ENCODE measurements around the gene PORCN.

PORCN gene

GRCh38 chrX:48476919-48477318 is 31.9 kb upstream of the PORCN start:
- DNase-seq (ENCODE audit: low read depth in 2 of 2) = no peak

GRCh38 chrX:48477960-48478755 is 30.6 kb upstream of the PORCN start:
- no peak for DNase-seq (ENCODE audit: low read depth in 2 of 2)

DNA sequence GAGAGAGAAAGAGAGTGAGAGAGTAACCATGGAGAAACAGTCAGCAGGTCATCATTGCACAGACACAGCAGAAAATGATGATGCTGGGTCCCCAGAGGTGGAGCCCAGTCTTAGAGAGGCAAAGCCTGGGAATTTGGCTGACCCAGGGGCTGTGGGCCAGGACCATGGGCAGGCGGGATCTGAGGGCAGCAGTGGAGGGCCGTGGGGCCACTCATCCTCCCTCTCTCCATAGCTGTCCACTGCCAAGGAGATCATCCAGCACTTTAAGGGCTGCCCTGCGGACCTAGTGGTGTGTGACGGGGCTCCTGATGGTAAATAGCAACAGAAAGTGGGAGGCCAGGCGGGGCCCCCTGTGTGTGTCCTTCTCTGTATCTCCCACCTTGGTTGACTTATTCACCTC is 30.0 kb upstream of the PORCN start:
- DNase-seq (ENCODE audit: low read depth in 2 of 2) = no peak

- no peak for DNase-seq (ENCODE audit: low read depth in 2 of 2)
Measured at GRCh38 chrX:48480142-48480541, 28.6 kb upstream of the PORCN start.

DNA sequence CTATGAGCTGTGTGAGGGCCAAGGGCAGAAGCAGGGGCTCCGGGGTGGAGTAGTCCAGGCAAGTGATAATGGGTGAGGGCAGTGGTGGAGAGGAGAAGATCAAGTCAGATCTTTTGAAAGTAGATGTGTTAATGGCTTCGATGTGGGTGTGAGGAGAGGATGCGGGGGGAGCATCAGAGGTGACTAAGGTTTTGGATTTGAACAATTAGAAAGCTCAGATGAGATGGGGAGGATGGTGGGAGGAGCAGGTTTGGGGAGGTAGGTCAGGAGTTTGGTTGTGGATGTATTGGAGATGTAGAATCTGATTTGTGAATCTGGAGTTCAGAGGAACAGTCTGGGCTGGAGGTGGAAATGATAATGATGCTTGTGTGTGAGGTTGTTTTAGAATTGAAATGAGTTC is 28.2 kb upstream of the PORCN start:
- no peak for DNase-seq (ENCODE audit: low read depth in 2 of 2)

- DNase-seq (ENCODE audit: low read depth in 2 of 2) = no peak
Measured at GRCh38 chrX:48482526-48482925, 26.3 kb upstream of the PORCN start.

GRCh38 chrX:48487362-48487798 is 21.4 kb upstream of the PORCN start:
- no peak for DNase-seq (ENCODE audit: low read depth in 2 of 2)

DNA sequence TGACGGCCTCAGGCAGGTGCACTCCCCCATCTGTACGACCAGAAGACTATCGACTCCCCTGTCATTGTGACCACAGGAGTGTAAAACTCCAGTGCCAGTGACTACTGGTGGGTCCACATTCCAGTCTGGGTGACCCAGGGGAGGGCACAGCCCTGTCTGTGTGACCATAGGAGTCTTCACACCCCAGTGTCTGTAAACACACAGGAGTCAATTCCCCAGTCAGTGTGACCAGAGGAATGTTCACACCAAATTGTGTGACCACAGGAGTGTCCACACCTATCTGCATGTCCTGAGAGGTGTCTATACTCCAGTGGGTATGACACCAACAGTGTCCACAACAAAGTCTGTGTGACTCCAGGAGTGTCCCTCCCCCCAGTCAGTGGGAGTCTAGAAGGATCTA is 20.8 kb upstream of the PORCN start:
- no peak for DNase-seq (ENCODE audit: low read depth in 2 of 2)

GRCh38 chrX:48489296-48489695 is 19.5 kb upstream of the PORCN start:
- DNase-seq (ENCODE audit: low read depth in 2 of 2) = no peak

GRCh38 chrX:48489892-48490291 is 18.9 kb upstream of the PORCN start:
- DNase-seq (ENCODE audit: low read depth in 2 of 2) = no peak

DNA sequence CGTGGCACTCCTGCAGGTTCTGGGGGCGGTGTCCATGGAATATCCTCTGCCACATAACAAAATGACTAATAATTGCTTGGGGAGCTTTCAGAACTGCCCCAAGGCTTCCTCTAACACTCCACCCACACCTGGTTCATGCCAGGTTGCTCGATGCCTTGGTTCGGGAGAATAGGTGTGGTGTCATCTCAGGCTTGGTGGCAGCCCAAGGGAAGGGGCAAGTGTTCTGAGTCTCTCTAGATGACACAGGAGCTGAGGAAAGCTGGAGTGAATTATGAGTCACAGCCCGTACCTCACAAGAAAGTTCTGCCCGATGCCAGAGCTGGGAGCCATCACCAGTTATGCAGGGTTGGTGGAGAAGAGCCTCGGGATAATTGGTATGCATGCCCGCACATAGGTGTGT is 18.1 kb upstream of the PORCN start:
- no peak for DNase-seq (ENCODE audit: low read depth in 2 of 2)

GRCh38 chrX:48491809-48492208 is 17.0 kb upstream of the PORCN start:
- DNase-seq (ENCODE audit: low read depth in 2 of 2) = no peak

DNA sequence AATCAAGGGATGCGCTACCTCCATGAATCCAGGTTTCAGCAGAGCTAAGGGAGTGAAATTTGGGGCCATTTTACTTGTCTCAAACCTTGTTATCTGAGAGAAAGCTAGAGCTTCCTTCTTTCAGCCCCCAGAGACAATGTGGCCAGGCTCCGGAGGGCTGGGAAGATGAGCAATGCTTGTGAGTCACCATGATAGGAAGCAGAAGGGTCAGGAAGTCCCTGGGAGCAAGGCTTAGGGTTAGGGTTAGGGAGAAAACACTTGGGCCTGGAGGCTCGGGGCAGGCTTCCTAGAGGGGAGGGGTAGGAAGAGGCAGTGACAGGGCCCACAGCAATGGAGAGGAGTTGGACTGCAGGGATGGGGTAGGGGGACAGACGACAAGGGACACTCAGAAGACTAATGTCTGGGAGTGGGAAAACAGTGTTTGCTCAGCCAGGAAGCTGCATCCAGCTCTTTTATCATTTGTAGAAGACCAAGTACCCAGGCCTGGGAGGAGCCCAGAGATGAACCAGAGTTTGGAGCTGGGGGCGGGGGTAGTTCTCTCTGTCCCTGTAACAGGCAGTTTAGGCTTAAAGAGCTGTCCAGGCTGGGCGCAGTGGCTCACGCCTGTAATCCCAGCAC is 16.4 kb upstream of the PORCN start:
- DNase-seq (ENCODE audit: low read depth in 2 of 2) = no peak

- DNase-seq (ENCODE audit: low read depth in 2 of 2) = no peak
Measured at GRCh38 chrX:48493890-48494364, 14.9 kb upstream of the PORCN start.

- DNase-seq (ENCODE audit: low read depth in 2 of 2) = no peak
Measured at GRCh38 chrX:48496660-48497059, 12.1 kb upstream of the PORCN start.

GRCh38 chrX:48497871-48498270 is 10.9 kb upstream of the PORCN start:
- DNase-seq (ENCODE audit: low read depth in 2 of 2) = no peak

GRCh38 chrX:48498374-48498809 is 10.4 kb upstream of the PORCN start:
- no peak for DNase-seq (ENCODE audit: low read depth in 2 of 2)

DNA sequence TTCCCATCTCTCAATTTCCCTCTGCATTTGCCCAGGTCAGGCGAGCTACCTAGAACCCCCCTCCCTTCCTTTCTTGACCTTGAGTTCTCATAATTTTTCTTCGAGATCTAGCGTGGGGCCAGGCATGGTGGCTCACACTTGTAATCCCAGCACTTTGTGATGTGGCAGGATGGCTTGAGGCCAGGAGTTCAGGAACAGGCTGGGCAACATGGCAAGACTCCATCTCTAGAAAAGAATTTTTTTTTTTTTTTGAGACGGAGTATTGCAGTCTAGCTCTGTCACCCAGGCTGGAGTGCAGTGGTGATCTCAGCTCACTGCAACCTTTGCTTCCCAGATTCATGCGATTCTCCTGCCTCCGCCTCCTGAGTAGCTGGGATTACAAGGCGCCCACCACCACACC is 4.5 kb upstream of the PORCN start:
- no peak for DNase-seq (ENCODE audit: low read depth in 2 of 2)

GRCh38 chrX:48505481-48505880 is 3.3 kb upstream of the PORCN start:
- no peak for DNase-seq (ENCODE audit: low read depth in 2 of 2)

DNA sequence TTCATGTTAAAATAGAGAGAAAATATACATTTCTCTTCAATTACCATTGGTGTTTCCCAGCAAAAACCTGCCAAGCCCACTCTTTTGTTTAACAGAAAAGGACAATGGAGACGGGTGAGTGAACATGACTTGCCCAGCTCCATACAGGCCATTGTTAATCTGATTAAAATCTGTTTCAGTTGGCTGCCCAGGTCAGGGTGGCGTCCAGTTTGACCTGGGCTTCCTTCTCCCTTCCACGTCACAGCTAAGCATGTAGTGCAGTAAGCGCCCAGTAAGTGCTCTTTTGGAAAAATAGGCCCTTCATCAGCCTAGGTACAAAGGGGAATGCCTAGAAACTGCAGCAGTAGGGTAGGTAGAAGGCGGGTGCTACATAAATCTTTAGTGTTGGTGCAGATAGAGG is 1.5 kb upstream of the PORCN start:
- no peak for DNase-seq (ENCODE audit: low read depth in 2 of 2)

DNA sequence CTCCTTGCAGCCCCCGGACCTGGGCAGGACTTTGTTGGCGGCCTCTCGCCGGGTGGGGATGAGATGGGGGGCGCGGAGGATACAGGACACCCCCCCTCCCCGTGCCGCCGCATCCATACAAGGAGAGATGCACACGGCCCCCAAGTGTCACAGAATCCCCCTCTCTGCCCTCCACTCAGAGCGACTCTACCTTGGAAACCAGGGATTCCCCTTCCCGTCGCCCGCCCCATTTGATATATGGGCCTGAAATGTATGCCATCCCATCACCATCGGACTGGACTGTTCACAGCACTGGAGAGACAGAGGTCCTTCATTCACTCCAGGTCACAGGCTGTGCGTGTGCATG is 426 bp downstream of the PORCN start:
- no peak for DNase-seq (ENCODE audit: low read depth in 2 of 2)

DNA sequence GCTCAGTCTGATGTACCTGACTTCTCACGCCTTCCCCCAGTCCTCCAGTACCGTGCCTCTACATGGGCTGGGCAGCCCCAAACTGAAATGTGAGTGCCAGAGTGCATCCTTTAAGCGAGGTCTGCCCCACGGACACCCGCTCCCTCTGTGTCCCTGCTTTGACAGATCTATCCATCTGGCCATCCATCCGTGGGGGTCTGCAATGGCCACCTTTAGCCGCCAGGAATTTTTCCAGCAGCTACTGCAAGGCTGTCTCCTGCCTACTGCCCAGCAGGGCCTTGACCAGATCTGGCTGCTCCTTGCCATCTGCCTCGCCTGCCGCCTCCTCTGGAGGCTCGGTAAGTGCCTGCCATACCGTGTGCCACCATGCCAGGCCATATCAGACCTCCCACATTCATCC is 827 bp downstream of the PORCN start:
- DNase-seq (ENCODE audit: low read depth in 2 of 2) = no peak

DNA sequence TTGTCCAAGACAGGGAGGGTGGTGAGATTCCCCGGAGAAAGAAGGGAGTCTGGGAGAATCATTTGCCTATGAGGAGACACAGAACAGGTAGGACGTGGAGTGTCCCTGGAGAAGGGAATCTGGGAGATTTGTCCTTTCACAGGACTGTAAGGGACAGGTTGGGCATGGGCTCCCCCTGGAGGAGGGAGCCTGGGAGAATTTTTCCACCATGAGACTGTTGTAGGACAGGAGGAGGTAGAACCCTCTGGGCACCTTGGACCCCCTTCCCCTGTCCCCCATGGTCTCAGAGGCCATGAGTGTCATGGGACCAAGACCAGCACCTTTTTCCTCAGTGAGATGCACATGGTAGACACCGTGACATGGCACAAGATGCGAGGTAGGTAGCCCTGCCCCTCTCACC is 2.8 kb downstream of the PORCN start:
- no peak for DNase-seq (ENCODE audit: low read depth in 2 of 2)

Data from stimulated activated CD8-positive, alpha-beta memory T cell treated with anti-CD3 and anti-CD28 coated beads, Interleukin-15, amount 100 ng/mL, for 4 hours (primary cell).